Endothelial cell of umbilical vein (primary cell): ENCODE results near the gene CHST11. TPM values are rescaled to one million over a fixed set of nuclear protein-coding genes. Genes with fewer than 3 reads are reported as not detected.

Experiments
- BruUV-seq: library from RNA; stranded (reverse); fragments of 400-500 nt; replicated peaks from 2 replicates; lab custom pipeline; 2021; lab: Mats Ljungman, UMichigan
- CTCF ChIA-PET: fragments of 300-600, 350-600 bp; sonication (Branson Sonifier 250); formaldehyde crosslinking; loops from one replicate; lab custom pipeline; 2021; ENCODE audit warnings: antibody characterized with exemption, inconsistent platforms; lab: Charles Lee
- POLR2A ChIA-PET: fragments of 300-600, 350-600 bp; sonication (Branson Sonifier 250); formaldehyde crosslinking; loops from one replicate; lab custom pipeline; 2021; ENCODE audit warnings: antibody characterized with exemption, inconsistent platforms; lab: Charles Lee
- DNase-seq: peaks from one replicate; pipeline ENCODE4 v3.0.0-alpha.2; 2011; ENCODE audit warnings: low read depth, low spot score
- FAIRE-seq: peaks from 2 replicates; lab custom pipeline; 2011; peaks lifted over from hg19 to GRCh38; lab: Jason Lieb, UNC
- H2AFZ ChIP-seq: 2 replicates; pipeline ENCODE4 v1.6.0; 2012; ENCODE audit warnings: low read depth, low read length, control low read depth, inconsistent platforms
- H3K27ac ChIP-seq: 2 replicates; pipeline ENCODE4 v1.5.1; 2011; ENCODE audit warnings: low read depth, mild to moderate bottlenecking, control low read depth, low read length, moderate library complexity; ENCODE audit not compliant: insufficient read depth
- H3K27me3 ChIP-seq, 2 experiments: 2 replicates each; pipeline versions ENCODE4 v1.6.0 to v1.6.1; 2011; ENCODE audit warnings: low read length in 2 of 2, mixed read lengths in 1 of 2; ENCODE audit not compliant: control insufficient read depth in 2 of 2, insufficient read depth in 2 of 2
- H3K36me3 ChIP-seq, 2 experiments: 2 replicates in 1 of 2; 3 replicates in 1 of 2; pipeline ENCODE4 v1.5.1; 2011; ENCODE audit warnings: low read length in 2 of 2, mild to moderate bottlenecking in 1 of 2, moderate library complexity in 1 of 2; ENCODE audit not compliant: control insufficient read depth in 2 of 2, insufficient read depth in 2 of 2; ENCODE audit errors: extremely low read depth in 1 of 2
- H3K4me1 ChIP-seq: 3 replicates; pipeline ENCODE4 v1.5.1; 2011; ENCODE audit warnings: mild to moderate bottlenecking, low read length; ENCODE audit not compliant: control insufficient read depth, insufficient read depth; ENCODE audit errors: extremely low read depth
- H3K4me2 ChIP-seq: 2 replicates; pipeline ENCODE4 v1.6.1; 2011; ENCODE audit warnings: low read length, control low read depth, mixed read lengths; ENCODE audit not compliant: insufficient read depth
- H3K4me3 ChIP-seq, 3 experiments: fragments of 200-600 bp in 1 of 3; sonication (generic), shearing (Covaris generic) in 1 of 3; replicated peaks in 1 of 3; 2 replicates each; pipeline ENCODE4 v1.5.1; 2011 to 2016; ENCODE audit warnings: control low read depth in 3 of 3, low read length in 3 of 3, mild to moderate bottlenecking in 2 of 3, inconsistent platforms in 1 of 3, low read depth in 1 of 3, moderate library complexity in 1 of 3; ENCODE audit not compliant: insufficient read depth in 1 of 3
- H3K79me2 ChIP-seq: 2 replicates; pipeline ENCODE4 v1.6.0; 2012; ENCODE audit warnings: low read length, inconsistent platforms; ENCODE audit not compliant: control insufficient read depth, insufficient read depth
- H3K9ac ChIP-seq: replicated peaks from 2 replicates; pipeline ENCODE3; 2011; ENCODE audit warnings: low read length, control low read depth; ENCODE audit not compliant: insufficient read depth; ENCODE audit errors: extremely low read depth
- H3K9me1 ChIP-seq: replicated peaks from 3 replicates; pipeline ENCODE4 v1.6.0; 2011; ENCODE audit warnings: mild to moderate bottlenecking, low read length; ENCODE audit not compliant: control insufficient read depth, insufficient read depth; ENCODE audit errors: extremely low read depth
- H3K9me3 ChIP-seq: replicated peaks from 2 replicates; pipeline ENCODE4 v1.5.1; 2012; ENCODE audit warnings: low read length, inconsistent platforms; ENCODE audit not compliant: control insufficient read depth, insufficient read depth
- H4K20me1 ChIP-seq: replicated peaks from 2 replicates; pipeline ENCODE3; 2011; ENCODE audit warnings: mild to moderate bottlenecking, low read length; ENCODE audit not compliant: control insufficient read depth, insufficient read depth; ENCODE audit errors: extremely low read depth
- EZH2 ChIP-seq: IDR thresholded peaks from 2 replicates; pipeline ENCODE4 v1.6.1; 2012; ENCODE audit warnings: borderline replicate concordance, low read depth, mild to moderate bottlenecking, moderate library complexity, low read length, inconsistent platforms; ENCODE audit not compliant: severe bottlenecking
- FOS ChIP-seq: IDR thresholded peaks from 2 replicates; pipeline ENCODE4 v1.6.1; 2011; ENCODE audit warnings: mild to moderate bottlenecking, low read length, moderate library complexity, borderline replicate concordance; ENCODE audit not compliant: insufficient read depth
- GATA2 ChIP-seq: IDR thresholded peaks from 2 replicates; pipeline ENCODE4 v1.7.0; 2011; ENCODE audit warnings: low read depth, mild to moderate bottlenecking, moderate library complexity, mixed read lengths, low read length; ENCODE audit not compliant: insufficient read length, insufficient read depth
- JUN ChIP-seq: IDR thresholded peaks from 2 replicates; pipeline ENCODE4 v1.6.1; 2011; ENCODE audit warnings: borderline replicate concordance, low read depth; ENCODE audit not compliant: insufficient read length, insufficient read depth
- MAX ChIP-seq: IDR thresholded peaks from 2 replicates; pipeline ENCODE4 v1.6.1; 2011; ENCODE audit not compliant: insufficient read depth, insufficient read length
- MYC ChIP-seq: IDR thresholded peaks from one replicate; pipeline ENCODE4 v1.6.1; 2011; ENCODE audit warnings: mild to moderate bottlenecking, low read depth, low read length
- POLR2A ChIP-seq: IDR thresholded peaks from 2 replicates; pipeline ENCODE4 v1.6.1; 2012; ENCODE audit warnings: low read depth, mild to moderate bottlenecking, control low read depth, low read length
- POLR2AphosphoS5 ChIP-seq: IDR thresholded peaks from 2 replicates; pipeline ENCODE4 v1.6.1; 2012; ENCODE audit warnings: low read depth, mild to moderate bottlenecking, control low read depth, low read length, moderate library complexity; ENCODE audit not compliant: insufficient read depth
- dilution Hi-C: fragments of 300-500 bp; cut with MboI; formaldehyde crosslinking; loops from one replicate; pipeline ENCODE4 v1.15.0; 2019; ENCODE audit warnings: low sequenced_read_pairs; ENCODE audit not compliant: extremely low pct_ligation_motif_present
- intact Hi-C: fragments of 100-400 bp; cut with micrococcal nuclease; formaldehyde crosslinking; loops from one replicate; pipeline ENCODE4 v1.10.0; 2022
- polyA plus RNA-seq, 4 experiments: library from polyadenylated mRNA; depleted of rRNA in 3 of 4; stranded (reverse) in 3 of 4; unstranded in 1 of 4; fragments of >200 nt; gene quantifications; 2 replicates each; pipeline versions ENCODE4 v1.2.1 to v1.2.3, GENCODE V29; 2011 to 2012; ENCODE audit warnings: missing spikeins in 1 of 4
- total RNA-seq: library from RNA; stranded (reverse); gene quantifications from 2 replicates; pipeline ENCODE4 v1.2.3, GENCODE V29; 2021
- TF ChIP-seq, protein P1 (sequence below), 2 donors: IDR thresholded peaks; 1 replicate in 1 of 2; 2 replicates in 1 of 2; pipeline ENCODE4 v1.5.1; 2011; ENCODE audit warnings: low read length in 2 of 2, mild to moderate bottlenecking in 2 of 2, moderate library complexity in 2 of 2, control low read depth in 1 of 2, inconsistent platforms in 1 of 2, low read depth in 1 of 2; ENCODE audit not compliant: insufficient read depth in 1 of 2; ENCODE audit errors: extremely low read depth in 1 of 2

CHST11 gene
- total and polyA plus RNA-seq, 2 donors (not counting 3 experiments of a cell fraction or from before 2014, with no cell fraction given) = 19.7 to 20.9 TPM

GRCh38 chr12:104742551-104743201, 285.9 kb downstream of the CHST11 start:
- Histone ChIP-seq H3K9me1 (no peaks in the 10 kb centered on the region), H3K27ac (no peak overlapping the region), H3K9me3 (no peaks in the 10 kb centered on the region), H3K4me1 (no peaks in the 10 kb centered on the region), H4K20me1 (no peaks in the 10 kb centered on the region), H3K79me2 (no peaks in the 10 kb centered on the region), H3K27me3 (no peaks in the 10 kb centered on the region), H2AFZ (no peak overlapping the region), H3K36me3 (no peaks in the 10 kb centered on the region), H3K4me3 (no peak overlapping the region), H3K4me2 (no peak overlapping the region), H3K9ac (no peak overlapping the region)
- FAIRE-seq (no peak), DNase-seq (no peak)
- POLR2A ChIA-PET = no interaction called here
- CTCF ChIA-PET = interaction anchor here (1.5 kb wide), 1 partner anchor 12 kb away, joined by 4 read pairs; no protein-coding TSS in a partner anchor
- dilution Hi-C loops = no loop called here
- intact Hi-C loops = no loop called here
- BruUV-seq = no TSS peak
- TF ChIP-seq EZH2 (no peak), JUN (no peak), GATA2 (no peak), FOS (no peak), MAX (no peak), POLR2AphosphoS5 (no peak)

GRCh38 chr12:104743202-104743580, 286.4 kb downstream of the CHST11 start:
- Histone ChIP-seq H3K27me3 (no peaks in the 10 kb centered on the region), H3K9me1 (no peaks in the 10 kb centered on the region), H2AFZ (no peak overlapping the region), H3K9ac (no peak overlapping the region), H3K4me3 (no peak overlapping the region), H3K36me3 (no peaks in the 10 kb centered on the region), H3K9me3 (no peaks in the 10 kb centered on the region), H3K4me2 (no peak overlapping the region), H3K4me1 (no peaks in the 10 kb centered on the region), H3K27ac (no peak overlapping the region), H4K20me1 (no peaks in the 10 kb centered on the region), H3K79me2 (no peaks in the 10 kb centered on the region)
- BruUV-seq = no TSS peak
- DNase-seq = no peak
- ChIA-PET POLR2A (no interaction called here), CTCF (interaction anchor here (1.5 kb wide), 1 partner anchor 12 kb away, joined by 4 read pairs; no protein-coding TSS in a partner anchor)
- TF ChIP-seq JUN = no peak
- TF ChIP-seq FOS = no peak
- TF ChIP-seq MYC = no peak
- no peak for TF ChIP-seq GATA2
- TF ChIP-seq POLR2A = no peak
- no peak for TF ChIP-seq EZH2
- TF ChIP-seq MAX = no peak
- no peak for TF ChIP-seq POLR2AphosphoS5
- TF ChIP-seq, protein P1, sequence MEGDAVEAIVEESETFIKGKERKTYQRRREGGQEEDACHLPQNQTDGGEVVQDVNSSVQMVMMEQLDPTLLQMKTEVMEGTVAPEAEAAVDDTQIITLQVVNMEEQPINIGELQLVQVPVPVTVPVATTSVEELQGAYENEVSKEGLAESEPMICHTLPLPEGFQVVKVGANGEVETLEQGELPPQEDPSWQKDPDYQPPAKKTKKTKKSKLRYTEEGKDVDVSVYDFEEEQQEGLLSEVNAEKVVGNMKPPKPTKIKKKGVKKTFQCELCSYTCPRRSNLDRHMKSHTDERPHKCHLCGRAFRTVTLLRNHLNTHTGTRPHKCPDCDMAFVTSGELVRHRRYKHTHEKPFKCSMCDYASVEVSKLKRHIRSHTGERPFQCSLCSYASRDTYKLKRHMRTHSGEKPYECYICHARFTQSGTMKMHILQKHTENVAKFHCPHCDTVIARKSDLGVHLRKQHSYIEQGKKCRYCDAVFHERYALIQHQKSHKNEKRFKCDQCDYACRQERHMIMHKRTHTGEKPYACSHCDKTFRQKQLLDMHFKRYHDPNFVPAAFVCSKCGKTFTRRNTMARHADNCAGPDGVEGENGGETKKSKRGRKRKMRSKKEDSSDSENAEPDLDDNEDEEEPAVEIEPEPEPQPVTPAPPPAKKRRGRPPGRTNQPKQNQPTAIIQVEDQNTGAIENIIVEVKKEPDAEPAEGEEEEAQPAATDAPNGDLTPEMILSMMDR (IDR thresholded peaks at IDR 0.05; ENCODE audit: extremely low read depth in 1 of 2, insufficient read depth in 1 of 2, low read depth in 1 of 2, low read length in 2 of 2) = no peak
- intact Hi-C loops (no loop called here), dilution Hi-C loops (no loop called here)
- FAIRE-seq = no peak
